PC-9 (cell line): Measurements from ENCODE around the gene CD300E. TPM values are rescaled to one million over a fixed set of nuclear protein-coding genes. Genes with fewer than 3 reads are reported as not detected.

Source experiments
- BruUV-seq: library from RNA; stranded (reverse); fragments of 400-500 nt; replicated peaks from 2 replicates; lab custom pipeline; 2021; lab: Mats Ljungman, UMichigan
- CTCF ChIA-PET: fragments of 300-600 bp; sonication (Branson Sonifier 250); formaldehyde crosslinking; loops from one replicate; lab custom pipeline; 2022; ENCODE audit warnings: antibody characterized with exemption; lab: Charles Lee
- POLR2A ChIA-PET: fragments of 300-600 bp; sonication (Branson Sonifier 250); formaldehyde crosslinking; loops from one replicate; lab custom pipeline; 2022; ENCODE audit warnings: antibody characterized with exemption; ENCODE audit not compliant: unreplicated experiment; lab: Charles Lee
- DNase-seq, 2 experiments: peaks; one replicate each; pipeline versions ENCODE4 v3.0.0 to v3.0.0-alpha.2; 2015 to 2022; ENCODE audit warnings: mixed read lengths in 1 of 2
- H2AFZ ChIP-seq: fragments of 200-600 bp; sonication (generic); 2 replicates; pipeline ENCODE4 v1.8.1; 2017; ENCODE audit warnings: antibody characterized with exemption
- H3F3A ChIP-seq: fragments of 200-600 bp; sonication (generic); 2 replicates; pipeline ENCODE4 v1.8.1; 2017; ENCODE audit warnings: antibody characterized with exemption, mild to moderate bottlenecking, low read depth; ENCODE audit not compliant: insufficient read depth
- H3K27ac ChIP-seq: fragments of 200-600 bp; sonication (generic); 2 replicates; pipeline ENCODE4 v1.6.1; 2016; ENCODE audit warnings: mixed run types
- H3K27me3 ChIP-seq: fragments of 200-600 bp; sonication (generic); 2 replicates; pipeline ENCODE4 v1.6.1; 2016; ENCODE audit warnings: low read depth, mixed run types; ENCODE audit not compliant: insufficient read depth
- H3K36me3 ChIP-seq: fragments of 200-600 bp; sonication (generic); 2 replicates; pipeline ENCODE4 v1.6.1; 2016; ENCODE audit warnings: low read depth, mixed run types
- H3K4me1 ChIP-seq: fragments of 200-600 bp; sonication (generic); replicated peaks from 2 replicates; pipeline ENCODE4 v1.6.1; 2016; ENCODE audit warnings: mixed run types; ENCODE audit not compliant: insufficient read depth
- H3K4me2 ChIP-seq: fragments of 200-600 bp; sonication (generic); 2 replicates; pipeline ENCODE4 v1.6.1; 2017; ENCODE audit warnings: mixed run types
- H3K4me3 ChIP-seq: fragments of 200-600 bp; sonication (generic); 2 replicates; pipeline ENCODE4 v1.6.1; 2016; ENCODE audit warnings: mixed run types
- H3K79me2 ChIP-seq: fragments of 200-600 bp; sonication (generic); 2 replicates; pipeline ENCODE4 v1.6.1; 2017; ENCODE audit warnings: low read depth, mixed run types
- H3K9me2 ChIP-seq: fragments of 200-600 bp; sonication (generic); 2 replicates; pipeline ENCODE4 v1.8.1; 2017; ENCODE audit warnings: mild to moderate bottlenecking; ENCODE audit not compliant: insufficient read depth
- H3K9me3 ChIP-seq: fragments of 200-600 bp; sonication (generic); 2 replicates; pipeline ENCODE4 v1.8.1; 2016; ENCODE audit warnings: low read depth; ENCODE audit not compliant: insufficient read depth
- H4K20me1 ChIP-seq: fragments of 200-600 bp; sonication (generic); 2 replicates; pipeline ENCODE4 v1.8.1; 2017; ENCODE audit not compliant: insufficient read depth
- EZH2 ChIP-seq: fragments of 200-600 bp; sonication (generic); IDR thresholded peaks from 2 replicates; pipeline ENCODE4 v1.8.0; 2017; ENCODE audit warnings: antibody characterized with exemption, low read depth
- intact Hi-C: fragments of 100-400 bp; cut with micrococcal nuclease; formaldehyde crosslinking; loops from one replicate; pipeline ENCODE4 v1.10.0; 2022; ENCODE audit not compliant: unreplicated experiment
- total RNA-seq: library from RNA; stranded (reverse); gene quantifications from 2 replicates; pipeline ENCODE4 v1.2.3, GENCODE V29; 2021
- TF ChIP-seq, protein P1 (sequence below): fragments of 200-600 bp; sonication (generic); conservative IDR thresholded peaks from 2 replicates; pipeline ENCODE4 v1.6.1; 2017; ENCODE audit warnings: mixed run types, antibody characterized with exemption, mild to moderate bottlenecking, moderate library complexity

CD300E gene
- total RNA-seq, 1 experiment from 2014 or later: not detected

DNA sequence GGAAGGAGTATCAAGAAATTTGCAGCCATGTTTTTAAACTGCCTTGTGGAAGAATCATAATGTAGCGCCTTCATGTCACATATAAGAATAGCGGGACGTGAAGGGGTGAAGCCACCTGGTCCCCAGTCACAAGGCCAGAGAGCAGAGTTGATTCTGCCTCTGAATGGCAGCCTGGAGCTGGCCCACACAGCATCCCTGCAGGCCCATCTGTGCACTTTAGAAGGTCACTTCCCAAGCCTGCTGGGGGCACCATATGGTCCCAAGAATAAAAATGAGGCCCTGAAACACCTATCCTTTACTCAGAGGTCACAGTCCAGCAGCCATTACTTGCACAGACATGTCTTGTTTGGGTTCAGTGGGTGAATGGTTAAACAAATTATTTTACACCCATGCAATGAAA lies 15.0 kb downstream of the CD300E start:
- Histone ChIP-seq H2AFZ (no peak overlapping the region), H3K9me2 (no peaks in the 10 kb centered on the region), H3K4me1 (no peaks in the 10 kb centered on the region), H3K36me3 (no peaks in the 10 kb centered on the region), H3K79me2 (no peaks in the 10 kb centered on the region), H4K20me1 (no peaks in the 10 kb centered on the region), H3K27ac (no peak overlapping the region), H3K27me3 (peaks cover 96% of the 10 kb centered on the region), H3K9me3 (no peaks in the 10 kb centered on the region), H3F3A (no peaks in the 10 kb centered on the region), H3K4me2 (no peak overlapping the region), H3K4me3 (no peak overlapping the region)
- DNase-seq: no peak
- ChIA-PET POLR2A (no interaction called here), CTCF (no interaction called here)
- no TSS peak for BruUV-seq
- no peak for TF ChIP-seq EZH2
- TF ChIP-seq, protein P1, sequence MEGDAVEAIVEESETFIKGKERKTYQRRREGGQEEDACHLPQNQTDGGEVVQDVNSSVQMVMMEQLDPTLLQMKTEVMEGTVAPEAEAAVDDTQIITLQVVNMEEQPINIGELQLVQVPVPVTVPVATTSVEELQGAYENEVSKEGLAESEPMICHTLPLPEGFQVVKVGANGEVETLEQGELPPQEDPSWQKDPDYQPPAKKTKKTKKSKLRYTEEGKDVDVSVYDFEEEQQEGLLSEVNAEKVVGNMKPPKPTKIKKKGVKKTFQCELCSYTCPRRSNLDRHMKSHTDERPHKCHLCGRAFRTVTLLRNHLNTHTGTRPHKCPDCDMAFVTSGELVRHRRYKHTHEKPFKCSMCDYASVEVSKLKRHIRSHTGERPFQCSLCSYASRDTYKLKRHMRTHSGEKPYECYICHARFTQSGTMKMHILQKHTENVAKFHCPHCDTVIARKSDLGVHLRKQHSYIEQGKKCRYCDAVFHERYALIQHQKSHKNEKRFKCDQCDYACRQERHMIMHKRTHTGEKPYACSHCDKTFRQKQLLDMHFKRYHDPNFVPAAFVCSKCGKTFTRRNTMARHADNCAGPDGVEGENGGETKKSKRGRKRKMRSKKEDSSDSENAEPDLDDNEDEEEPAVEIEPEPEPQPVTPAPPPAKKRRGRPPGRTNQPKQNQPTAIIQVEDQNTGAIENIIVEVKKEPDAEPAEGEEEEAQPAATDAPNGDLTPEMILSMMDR: no peak
- intact Hi-C loops: no loop called here

DNA sequence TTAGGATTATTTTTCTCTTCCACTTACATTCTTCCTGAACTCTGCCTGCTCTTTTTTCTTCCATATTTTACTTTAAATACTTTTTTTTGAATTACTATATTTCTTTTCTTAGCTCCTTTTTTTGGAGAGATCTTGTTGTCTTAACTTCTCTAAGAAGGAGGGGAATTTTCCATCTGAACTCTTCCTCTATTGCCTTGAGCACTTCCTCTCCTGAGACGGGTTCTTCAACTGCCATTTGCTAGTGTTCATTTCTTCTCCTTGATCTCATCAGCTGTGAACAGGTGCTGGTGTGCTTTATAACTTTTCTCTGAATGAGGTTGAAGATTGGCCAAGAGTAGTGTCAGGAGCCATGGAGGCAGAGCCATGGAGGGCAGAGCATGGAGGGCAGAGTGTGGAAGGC lies 16.3 kb downstream of the CD300E start:
- H3K79me2 ChIP-seq: no peaks in the 10 kb centered on the region
- TF ChIP-seq, protein P1: no peak
- no peak for TF ChIP-seq EZH2
- intact Hi-C loops: no loop called here
- H3K27me3 ChIP-seq: peaks cover 96% of the 10 kb centered on the region
- no peaks in the 10 kb centered on the region for H3K9me3 ChIP-seq
- CTCF ChIA-PET: no interaction called here
- no peaks in the 10 kb centered on the region for H3K36me3 ChIP-seq
- H3K9me2 ChIP-seq: no peaks in the 10 kb centered on the region
- no peak overlapping the region for H2AFZ ChIP-seq
- no peaks in the 10 kb centered on the region for H4K20me1 ChIP-seq
- POLR2A ChIA-PET: no interaction called here
- no TSS peak for BruUV-seq
- H3K4me2 ChIP-seq: no peak overlapping the region
- no peak for DNase-seq
- H3K4me1 ChIP-seq: no peaks in the 10 kb centered on the region
- no peak overlapping the region for H3K4me3 ChIP-seq
- no peak overlapping the region for H3K27ac ChIP-seq
- no peaks in the 10 kb centered on the region for H3F3A ChIP-seq

GRCh38 chr17:74606050-74606449 lies 17.5 kb downstream of the CD300E start:
- Histone ChIP-seq H3K27ac (no peak overlapping the region), H3K79me2 (no peaks in the 10 kb centered on the region), H3K4me1 (no peaks in the 10 kb centered on the region), H4K20me1 (no peaks in the 10 kb centered on the region), H3F3A (no peaks in the 10 kb centered on the region), H2AFZ (no peak overlapping the region), H3K9me3 (no peaks in the 10 kb centered on the region), H3K27me3 (peaks cover 95% of the 10 kb centered on the region), H3K4me3 (no peak overlapping the region), H3K9me2 (no peaks in the 10 kb centered on the region), H3K4me2 (no peak overlapping the region), H3K36me3 (no peaks in the 10 kb centered on the region)
- BruUV-seq: no TSS peak
- CTCF ChIA-PET: no interaction called here
- POLR2A ChIA-PET: no interaction called here
- intact Hi-C loops: no loop called here
- no peak for DNase-seq
- no peak for TF ChIP-seq EZH2
- TF ChIP-seq, protein P1: no peak
